NCI-H345 (cell line): ENCODE results near the gene ETS1.

ENCODE experiments used
- DNase-seq: peaks from one replicate; lab custom pipeline; 2025; lab: John Stamatoyannopoulos, UW

ETS1 gene

GRCh38 chr11:128501632-128502549 lies 85.5 kb downstream of the ETS1 start:
- no peak for DNase-seq

DNA sequence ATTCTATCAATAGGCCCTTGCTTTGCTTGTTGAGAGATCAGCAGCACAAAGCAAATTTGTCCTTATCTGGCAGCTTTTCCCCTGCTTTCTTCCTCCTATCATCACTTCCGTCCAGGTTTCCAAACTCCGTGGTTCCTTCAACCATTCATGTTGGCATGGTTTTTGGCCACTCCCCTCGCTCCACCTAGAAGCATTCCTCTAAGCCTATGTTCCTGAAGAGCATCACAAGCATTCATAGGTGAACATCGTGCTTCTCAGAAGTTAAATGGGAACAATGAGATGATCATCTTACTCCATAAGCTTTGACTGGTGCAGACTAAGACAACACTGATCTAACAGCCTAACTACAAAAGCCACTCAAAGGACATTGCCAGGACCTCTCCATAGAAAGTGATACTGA lies 86.3 kb downstream of the ETS1 start:
- no peak for DNase-seq

DNA sequence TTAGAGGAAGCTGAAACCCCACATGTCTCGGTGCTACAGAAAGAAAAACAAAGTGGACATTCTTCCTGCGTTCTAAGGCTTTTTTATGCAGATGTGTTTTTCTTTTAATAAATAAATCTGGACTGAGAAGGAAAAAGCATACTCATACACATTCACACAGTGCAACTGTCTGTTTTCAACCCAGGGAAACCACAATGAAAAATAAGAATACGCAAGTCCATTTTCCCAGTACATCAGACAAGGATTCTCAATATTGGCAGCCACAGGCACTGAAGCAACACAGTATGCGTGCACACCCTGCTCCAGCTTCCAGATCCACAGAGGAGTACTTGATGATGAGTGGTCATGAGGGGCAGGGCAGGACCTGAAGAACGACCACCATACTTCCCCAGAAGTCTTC lies 86.9 kb downstream of the ETS1 start:
- no peak for DNase-seq

GRCh38 chr11:128499613-128500253 lies 87.6 kb downstream of the ETS1 start:
- no peak for DNase-seq

DNA sequence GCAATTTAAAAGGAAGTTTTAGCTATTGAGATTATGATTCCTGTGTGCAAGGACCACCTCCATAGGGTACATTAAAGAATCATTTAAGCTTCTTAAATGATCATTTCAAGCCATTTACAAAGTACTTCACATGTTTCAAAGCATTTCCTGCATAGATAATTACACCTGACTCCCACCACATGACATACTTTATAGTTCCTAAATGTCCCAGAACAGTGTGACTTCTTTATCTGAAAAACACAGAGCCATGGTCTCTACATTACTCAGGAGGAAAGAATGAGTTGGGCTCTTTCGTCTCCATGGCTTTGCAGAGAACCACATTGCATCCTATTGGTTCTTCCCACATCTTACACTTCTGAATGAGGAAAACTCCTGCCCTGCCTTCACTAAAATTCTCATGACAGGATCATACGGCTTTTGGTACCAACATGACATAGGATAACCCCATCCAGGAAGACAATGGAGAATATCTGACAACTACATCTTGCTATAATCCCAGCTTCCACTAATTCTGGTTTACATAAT lies 88.6 kb downstream of the ETS1 start:
- no peak for DNase-seq

DNA sequence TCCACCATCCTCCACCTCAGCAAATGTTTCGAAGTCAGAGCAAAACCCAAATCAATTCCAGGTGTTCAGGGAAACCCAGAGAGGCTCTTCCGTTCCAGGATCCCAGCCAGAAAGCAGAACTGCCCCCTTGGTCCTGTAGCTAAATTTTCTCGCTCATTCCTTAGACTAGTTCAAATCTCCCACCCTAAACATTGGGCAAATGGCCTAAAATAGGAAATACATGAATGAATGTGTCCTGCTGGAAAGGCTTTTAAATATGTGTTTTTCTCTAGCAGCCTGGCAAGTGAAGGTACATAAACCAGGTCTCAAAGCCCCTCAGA lies 89.6 kb downstream of the ETS1 start:
- no peak for DNase-seq

DNA sequence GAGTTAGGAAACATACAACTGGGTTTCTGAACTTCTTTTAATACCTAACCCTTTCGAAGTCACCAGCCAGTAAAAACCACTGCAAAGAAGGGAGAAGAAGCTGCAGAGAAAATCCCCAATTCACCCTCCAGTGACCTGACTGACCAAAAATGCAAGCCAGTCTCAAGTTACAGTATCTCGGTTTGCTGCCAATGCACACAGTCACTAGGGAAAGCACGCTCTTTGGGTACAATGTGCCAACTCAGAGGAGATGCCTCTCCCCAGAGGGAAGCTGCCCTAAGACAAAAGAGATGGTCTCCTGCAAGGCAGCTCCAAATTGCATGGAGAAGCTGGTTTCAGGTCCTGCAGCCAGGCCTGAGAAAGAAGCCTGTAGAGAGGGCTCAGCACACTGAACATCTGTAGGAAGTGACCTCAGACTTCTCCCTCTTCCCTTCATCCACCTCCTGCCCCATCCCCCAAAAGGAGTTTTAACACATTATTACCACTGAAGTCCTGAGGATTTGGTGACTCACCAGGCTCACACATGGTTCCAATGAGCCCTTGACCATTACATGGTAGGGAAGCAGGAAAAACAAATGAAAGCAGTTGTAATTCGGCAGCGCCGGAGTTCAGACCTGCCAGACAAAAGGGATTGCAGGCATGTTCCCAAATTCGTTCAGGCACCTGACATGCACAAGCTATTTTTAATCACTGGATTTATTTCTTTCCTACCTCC lies 90.1 kb downstream of the ETS1 start:
- DNase-seq, result no peak

DNA sequence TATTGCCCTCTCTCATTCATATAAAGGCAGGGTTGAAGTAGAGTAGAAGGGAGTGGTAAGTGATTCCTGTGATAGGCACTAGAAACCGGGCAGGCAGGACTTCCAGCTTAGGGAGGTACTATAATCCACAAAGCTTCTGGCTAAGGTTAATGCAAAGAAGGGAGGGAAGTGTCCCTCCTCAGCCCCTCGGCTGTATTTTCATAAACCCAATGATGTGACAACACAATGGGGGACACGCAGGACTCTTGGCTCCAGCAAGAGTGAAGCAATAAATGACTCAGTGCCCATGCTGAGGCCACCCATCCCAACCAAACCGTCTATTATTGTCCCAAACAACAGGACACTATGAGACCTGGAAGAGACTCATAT lies 90.7 kb downstream of the ETS1 start:
- DNase-seq, result no peak

DNA sequence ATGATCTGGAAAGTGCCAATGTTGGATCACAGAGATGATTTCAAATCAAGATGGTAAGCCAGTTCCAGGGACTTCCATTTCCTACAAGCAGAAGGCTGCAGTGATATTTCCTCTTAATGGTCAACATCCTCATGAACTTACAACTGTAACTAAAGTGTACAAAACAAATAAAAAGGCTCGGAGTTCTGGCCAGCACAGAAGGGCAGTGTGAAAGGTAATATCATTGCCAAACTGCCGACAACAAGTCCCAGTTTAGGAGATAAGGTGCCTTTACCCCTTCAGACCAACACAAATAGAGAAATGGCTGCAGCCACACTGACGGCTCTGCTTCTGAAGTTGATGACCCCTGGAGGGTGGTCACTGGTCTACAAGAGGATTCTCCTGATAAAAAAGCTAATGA lies 91.1 kb downstream of the ETS1 start:
- DNase-seq, result no peak

DNA sequence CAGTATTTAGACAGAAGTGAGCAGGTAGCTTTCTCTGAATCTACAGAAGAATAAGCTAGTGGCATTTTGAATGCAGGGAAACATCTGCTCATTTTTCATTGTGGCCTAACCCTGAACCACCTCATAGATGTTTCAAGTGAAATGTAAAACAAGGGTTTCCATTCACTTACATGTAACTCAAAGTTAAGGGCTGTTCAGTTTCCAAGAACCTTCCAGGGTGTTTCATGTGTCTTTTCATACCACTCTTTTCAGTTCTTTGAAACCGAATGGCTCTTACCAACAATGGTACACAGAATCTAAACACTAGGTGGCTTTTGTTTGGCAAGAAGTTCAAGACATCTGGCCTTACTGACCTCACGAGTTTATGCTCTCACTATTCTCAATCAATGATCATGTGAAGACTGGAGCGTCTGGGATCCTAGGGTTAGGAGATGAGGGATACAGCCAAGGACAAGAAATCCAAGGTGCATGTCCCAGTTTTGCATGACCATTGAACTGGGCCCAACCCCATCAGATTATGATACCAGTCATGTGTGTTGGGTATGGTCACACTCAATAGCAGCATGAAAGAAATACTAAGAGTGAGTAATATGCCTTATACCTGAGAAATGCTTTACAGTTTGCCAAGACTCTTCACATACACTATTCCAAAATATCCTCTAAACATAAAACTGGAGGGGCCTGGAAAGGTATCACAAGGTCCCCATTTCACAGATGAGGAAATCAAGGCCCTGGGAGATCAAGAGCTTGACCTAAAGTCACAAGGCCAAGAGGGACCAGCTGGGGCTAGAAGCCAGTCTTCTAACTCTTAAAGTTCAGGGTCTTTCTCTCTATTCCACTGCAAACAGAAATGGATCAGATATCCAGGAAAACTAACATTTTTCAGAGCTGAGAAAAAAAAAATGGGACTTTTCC lies 92.7 kb downstream of the ETS1 start:
- no peak for DNase-seq

DNA sequence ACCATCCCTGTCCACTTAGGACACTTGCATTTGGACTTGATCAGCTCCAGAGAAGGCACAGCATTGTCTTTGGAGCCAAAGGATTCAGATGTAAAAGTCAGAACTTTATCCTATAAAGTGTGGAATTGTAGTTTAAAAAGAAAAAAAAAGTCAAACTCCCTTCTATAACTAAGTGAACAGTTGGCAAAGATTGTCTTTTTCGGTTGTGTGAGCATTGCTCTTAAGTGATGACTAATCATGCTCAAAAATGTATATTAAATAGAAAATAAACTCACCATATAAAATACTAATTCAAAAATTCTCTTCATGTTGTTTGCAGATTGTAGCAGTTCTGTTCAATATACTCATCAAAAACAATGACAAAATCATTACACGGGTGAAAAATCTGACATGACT lies 93.8 kb downstream of the ETS1 start:
- no peak for DNase-seq

DNA sequence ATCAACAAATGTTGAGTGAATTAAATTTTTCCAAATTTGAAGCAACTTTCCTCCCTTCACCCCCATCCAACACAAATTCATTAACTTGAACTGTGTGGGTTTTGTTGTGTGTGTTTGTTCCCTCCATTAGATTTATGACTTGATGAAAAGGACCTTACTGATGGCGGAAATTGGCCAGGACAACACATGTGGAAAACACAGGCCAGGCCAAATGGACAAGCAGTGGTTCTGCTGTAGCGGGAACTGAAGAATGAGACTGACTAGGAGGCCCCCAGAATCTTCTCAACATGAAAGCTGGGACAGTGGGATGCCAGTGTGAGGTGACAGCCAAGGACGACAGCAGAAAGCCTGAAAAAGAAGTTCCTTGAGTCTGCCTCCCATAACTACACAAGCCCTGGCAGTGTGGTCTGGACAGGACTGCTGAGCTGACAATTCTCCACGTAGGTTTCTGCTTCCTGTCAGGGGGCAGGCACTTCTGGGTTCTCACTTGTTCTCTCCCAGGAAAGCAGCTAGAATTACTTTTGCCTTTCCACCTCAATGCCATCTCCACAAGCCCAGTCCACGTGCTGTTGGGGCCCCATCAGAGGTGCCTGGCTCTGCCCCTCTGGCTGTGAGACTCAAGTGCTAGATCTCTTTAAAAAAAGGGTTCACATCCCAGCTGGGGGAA lies 94.3 kb downstream of the ETS1 start:
- no peak for DNase-seq

DNA sequence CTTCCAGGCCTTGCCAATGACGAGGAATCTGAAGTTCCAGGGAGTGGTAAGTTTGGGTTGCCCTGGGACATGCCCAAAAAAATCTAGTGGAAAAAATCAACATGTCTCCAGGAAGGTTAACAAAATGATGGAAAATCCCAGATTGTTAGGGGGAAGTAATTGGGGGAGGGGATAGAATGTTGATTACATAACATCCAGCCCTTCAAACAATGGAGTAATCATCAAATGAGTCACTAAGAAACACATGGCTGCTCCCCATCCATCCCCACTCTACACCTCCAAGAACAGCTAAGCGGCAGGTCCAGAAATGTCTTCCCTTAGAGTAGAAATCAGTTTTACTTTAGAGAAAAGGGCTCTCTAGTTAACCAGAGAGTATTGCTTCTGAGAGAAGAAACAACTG lies 94.9 kb downstream of the ETS1 start:
- DNase-seq, result no peak

DNA sequence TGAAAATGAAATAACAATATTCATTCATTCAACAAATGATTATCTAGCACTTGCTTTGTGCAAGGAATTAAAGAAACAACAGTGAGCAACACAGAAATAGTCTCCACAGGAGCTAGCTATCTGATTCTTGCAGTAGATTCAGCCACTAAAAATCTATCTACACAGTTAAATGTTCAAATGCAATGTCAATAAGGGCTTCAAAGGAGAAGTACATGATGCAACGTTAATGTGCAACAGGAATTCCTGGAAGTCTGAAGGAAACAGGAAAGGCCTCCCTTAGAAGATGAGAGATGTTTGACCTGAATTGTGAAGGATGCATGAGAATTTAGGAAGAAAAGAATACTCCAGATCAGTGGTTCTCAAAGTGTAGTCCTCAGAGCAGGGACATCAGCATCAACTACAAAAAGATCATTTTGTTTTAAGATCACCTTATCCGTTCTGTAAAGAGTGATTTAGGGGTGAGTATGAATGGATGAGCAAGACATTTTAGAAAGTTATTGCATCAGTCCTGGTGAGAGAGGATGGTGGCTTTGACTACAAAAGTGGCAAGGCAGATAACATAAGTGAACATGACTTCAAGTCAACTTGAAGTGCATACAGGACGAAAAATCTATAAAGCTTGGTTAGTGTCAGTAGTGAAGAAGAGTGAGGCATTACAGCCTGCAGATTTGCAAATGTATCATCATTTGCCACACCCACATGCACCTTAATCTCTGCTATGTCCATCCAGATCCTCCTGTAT lies 96.0 kb downstream of the ETS1 start:
- DNase-seq, result no peak

DNA sequence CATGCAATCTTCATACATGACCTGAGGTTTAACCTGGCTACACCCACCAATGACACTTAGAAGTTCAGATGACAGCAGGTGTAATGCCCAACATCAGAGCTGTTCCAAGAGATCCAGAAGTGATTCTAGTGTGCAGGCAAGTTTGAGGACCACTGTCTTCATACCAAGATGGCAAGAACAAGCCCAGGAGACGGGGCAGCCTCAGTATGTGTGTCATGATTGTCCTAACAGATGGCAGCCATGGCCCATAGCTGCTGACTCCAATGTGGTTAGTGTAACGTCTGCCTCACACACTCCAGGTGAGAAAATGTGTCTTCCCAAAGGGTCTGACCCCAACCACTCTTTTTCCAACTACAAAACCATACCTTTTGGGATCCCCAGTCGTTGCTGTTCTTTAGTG lies 97.3 kb downstream of the ETS1 start:
- no peak for DNase-seq

- no peak for DNase-seq
Measured at GRCh38 chr11:128488471-128488870, 98.9 kb downstream of the ETS1 start.

DNA sequence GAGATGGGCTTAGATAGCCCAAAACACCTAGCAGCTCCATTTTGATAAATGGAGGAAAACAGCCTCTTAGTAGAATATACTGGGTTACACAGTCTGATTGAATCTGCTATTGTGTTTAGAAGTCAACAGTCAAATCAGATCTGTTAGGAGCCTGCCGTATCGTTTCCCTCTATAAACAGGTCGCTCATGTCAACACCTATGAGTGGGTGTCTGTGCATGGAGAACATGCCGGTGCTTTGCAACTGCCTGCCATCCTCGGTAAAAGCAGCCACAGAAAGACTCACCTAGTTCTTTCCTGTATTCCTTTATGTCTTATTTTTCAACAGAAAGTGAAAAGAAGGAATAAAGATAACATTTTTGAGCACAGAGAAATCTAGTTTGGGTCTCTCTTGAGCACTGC lies 99.4 kb downstream of the ETS1 start:
- no peak for DNase-seq

GRCh38 chr11:128484172-128484571 lies 103.2 kb downstream of the ETS1 start:
- no peak for DNase-seq

- DNase-seq, result no peak
Measured at GRCh38 chr11:128483211-128483788, 104.1 kb downstream of the ETS1 start.

- DNase-seq, result no peak
Measured at GRCh38 chr11:128482512-128483191, 104.7 kb downstream of the ETS1 start.
